ENCODE data around the gene ME2.
"Not testable (repeated sequence)": the region's sequence is repeated elsewhere in the genome, so short reads cannot be mapped to it uniquely, and the experiment has no call there.

Gene ME2

DNA sequence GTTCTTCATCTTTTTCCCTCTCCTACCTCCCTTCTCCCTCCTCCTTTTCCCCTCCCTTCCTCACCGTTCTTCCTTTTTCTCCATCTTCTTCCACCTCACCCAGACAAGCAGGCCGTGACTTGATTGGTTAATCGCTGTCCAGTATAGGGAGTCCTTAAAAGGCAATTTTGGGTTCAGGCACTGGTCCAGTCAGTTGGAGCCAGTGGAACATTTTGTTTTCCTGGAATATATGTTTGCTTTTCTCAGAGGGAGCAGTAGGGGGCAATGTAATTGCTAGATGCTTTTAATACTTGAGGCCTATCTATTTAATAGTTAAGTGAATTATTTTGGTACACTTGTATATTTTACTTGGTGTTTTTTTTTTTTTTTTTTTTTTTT is 103.9 kb downstream of the ME2 start:
- Histone ChIP-seq H3K9me3 (ENCODE audit: insufficient read depth, low read depth, low read length) (no peaks in the 10 kb centered on the region; the same call in 1 of the 2 replicates), H3K9ac (ENCODE audit: low read depth, low read length) (no peak overlapping the region), H3K36me3 (ENCODE audit: insufficient read depth, low read depth, low read length) (peaks cover 2% of the 10 kb centered on the region; the same call in 1 of the 2 replicates), H3K4me3 (ENCODE audit: low read length) (no peak overlapping the region), H3K27ac (ENCODE audit: low read length) (no peak overlapping the region), H3K27me3 (ENCODE audit: insufficient read depth, low read length) (no peaks in the 10 kb centered on the region), H3K4me1 (ENCODE audit: insufficient read depth, low read length) (no peaks in the 10 kb centered on the region)

DNA sequence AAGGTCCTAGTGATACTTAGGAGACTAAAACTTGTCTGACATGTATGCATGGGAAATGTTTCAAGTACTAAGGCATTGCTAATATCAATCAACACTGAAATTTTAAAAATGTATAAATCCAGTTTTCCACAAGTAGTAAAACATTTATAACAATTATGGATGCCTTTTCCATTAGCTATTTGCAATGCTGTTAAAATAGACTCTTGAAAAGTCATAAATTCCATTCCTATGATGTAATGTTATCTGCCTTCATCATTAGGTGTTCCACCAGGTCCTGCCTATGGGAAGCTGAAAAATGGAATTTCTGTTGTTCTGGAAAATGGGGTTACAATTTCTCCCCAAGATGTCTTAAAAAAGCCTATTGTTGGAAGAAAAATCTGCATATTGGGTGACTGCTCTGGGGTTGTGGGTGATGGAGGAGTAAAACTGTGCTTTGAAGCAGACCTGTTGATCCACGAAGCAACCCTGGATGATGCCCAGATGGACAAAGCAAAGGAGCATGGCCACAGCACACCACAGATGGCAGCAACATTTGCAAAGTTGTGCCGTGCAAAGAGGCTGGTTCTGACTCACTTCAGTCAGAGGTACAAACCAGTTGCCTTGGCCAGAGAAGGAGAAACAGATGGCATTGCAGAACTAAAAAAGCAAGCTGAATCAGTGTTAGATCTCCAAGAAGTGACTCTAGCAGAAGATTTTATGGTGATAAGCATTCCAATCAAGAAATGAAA is 107.6 kb downstream of the ME2 start:
- Histone ChIP-seq H3K36me3 (ENCODE audit: insufficient read depth, low read depth, low read length) (no peaks in the 10 kb centered on the region), H3K4me1 (ENCODE audit: insufficient read depth, low read length) (no peaks in the 10 kb centered on the region; the same call in 1 of the 2 replicates), H3K27ac (ENCODE audit: low read length) (no peak overlapping the region), H3K4me3 (ENCODE audit: low read length) (no peak overlapping the region), H3K9ac (ENCODE audit: low read depth, low read length) (no peak overlapping the region), H3K9me3 (ENCODE audit: insufficient read depth, low read depth, low read length) (no peaks in the 10 kb centered on the region), H3K27me3 (ENCODE audit: insufficient read depth, low read length) (no peaks in the 10 kb centered on the region)

DNA sequence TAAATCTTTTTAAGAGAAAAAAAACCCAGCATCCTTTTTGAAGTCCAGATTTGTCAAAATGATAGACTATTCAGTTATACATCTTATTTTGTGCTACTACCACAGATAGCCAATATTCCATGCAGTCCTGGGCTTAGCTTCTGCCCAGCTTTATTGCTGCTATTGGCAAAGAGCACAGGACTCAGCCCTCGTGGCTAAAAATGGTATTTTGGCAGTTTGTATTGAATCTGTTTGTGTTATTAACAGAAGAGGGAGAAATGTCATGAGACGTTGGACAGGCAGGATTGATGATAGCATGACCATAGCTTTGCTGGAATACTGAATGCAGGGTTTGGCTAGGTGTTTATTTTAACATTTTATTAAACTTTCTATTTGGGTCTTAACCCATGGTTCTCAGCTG is 108.3 kb downstream of the ME2 start:
- no peak overlapping the region for H3K27ac ChIP-seq (ENCODE audit: low read length)
- no peaks in the 10 kb centered on the region for H3K27me3 ChIP-seq (ENCODE audit: insufficient read depth, low read length)
- H3K9me3 ChIP-seq (ENCODE audit: insufficient read depth, low read depth, low read length): no peaks in the 10 kb centered on the region
- H3K4me1 ChIP-seq (ENCODE audit: insufficient read depth, low read length): peaks cover 5% of the 10 kb centered on the region; the same call in 1 of the 2 replicates
- no peak overlapping the region for H3K4me3 ChIP-seq (ENCODE audit: low read length)
- no peaks in the 10 kb centered on the region for H3K36me3 ChIP-seq (ENCODE audit: insufficient read depth, low read depth, low read length)
- H3K9ac ChIP-seq (ENCODE audit: low read depth, low read length): no peak overlapping the region

DNA sequence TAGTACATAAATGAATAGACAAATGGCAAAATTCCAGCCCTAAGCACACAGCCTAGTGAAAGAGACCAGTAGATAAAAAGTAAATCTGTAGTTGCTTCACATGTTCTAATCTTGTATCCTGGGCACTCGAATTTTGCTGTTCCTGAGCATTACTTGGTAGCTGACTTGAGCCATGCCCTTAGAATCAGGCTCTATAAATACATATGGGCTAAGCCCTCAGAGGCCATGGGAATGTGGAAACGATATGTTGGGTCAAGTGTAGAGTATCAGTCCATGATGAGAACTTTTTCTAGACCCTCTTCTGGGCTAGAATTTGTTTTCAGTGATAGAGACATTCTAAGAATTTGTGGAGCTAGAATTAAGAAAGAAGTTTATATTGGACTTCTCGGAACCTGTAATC is 110.8 kb downstream of the ME2 start:
- Histone ChIP-seq H3K9me3 (ENCODE audit: insufficient read depth, low read depth, low read length) (no peaks in the 10 kb centered on the region), H3K36me3 (ENCODE audit: insufficient read depth, low read depth, low read length) (no peaks in the 10 kb centered on the region), H3K27ac (ENCODE audit: low read length) (no peak overlapping the region), H3K9ac (ENCODE audit: low read depth, low read length) (no peak overlapping the region), H3K4me3 (ENCODE audit: low read length) (no peak overlapping the region), H3K27me3 (ENCODE audit: insufficient read depth, low read length) (no peaks in the 10 kb centered on the region), H3K4me1 (ENCODE audit: insufficient read depth, low read length) (peaks cover 6% of the 10 kb centered on the region; the same call in 1 of the 2 replicates)

DNA sequence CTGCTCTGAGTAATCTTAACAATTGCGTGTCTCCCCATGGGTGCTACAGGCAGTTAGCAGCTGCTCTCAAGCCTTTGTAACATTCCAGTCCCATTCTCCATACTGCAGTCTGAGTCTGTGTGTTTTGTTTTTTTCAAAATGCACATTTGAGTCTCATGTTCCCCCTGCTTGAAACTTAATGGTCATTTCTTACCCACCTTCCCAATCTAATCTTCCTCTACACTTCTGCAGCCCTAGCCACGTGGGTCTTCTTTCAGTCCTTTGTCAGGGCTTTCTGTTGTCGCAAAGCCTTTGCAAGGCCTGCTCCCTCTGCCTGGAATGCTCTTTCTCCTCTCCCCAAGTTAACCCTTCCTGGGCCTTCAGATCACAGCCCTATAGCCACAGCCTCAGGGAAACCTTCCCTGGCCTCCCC is 113.4 kb downstream of the ME2 start:
- Histone ChIP-seq H3K4me1 (ENCODE audit: insufficient read depth, low read length) (peaks cover 6% of the 10 kb centered on the region; the same call in 1 of the 2 replicates), H3K4me3 (ENCODE audit: low read length) (0 out of 2 replicates have a peak overlapping the region, but pooled peaks have one; percentile 36), H3K36me3 (ENCODE audit: insufficient read depth, low read depth, low read length) (no peaks in the 10 kb centered on the region), H3K27me3 (ENCODE audit: insufficient read depth, low read length) (no peaks in the 10 kb centered on the region), H3K9me3 (ENCODE audit: insufficient read depth, low read depth, low read length) (no peaks in the 10 kb centered on the region; the same call in 1 of the 2 replicates), H3K27ac (ENCODE audit: low read length) (peak overlapping the region; percentile 20), H3K9ac (ENCODE audit: low read depth, low read length) (peak overlapping the region; percentile 67; the same call in 1 of the 2 replicates)

DNA sequence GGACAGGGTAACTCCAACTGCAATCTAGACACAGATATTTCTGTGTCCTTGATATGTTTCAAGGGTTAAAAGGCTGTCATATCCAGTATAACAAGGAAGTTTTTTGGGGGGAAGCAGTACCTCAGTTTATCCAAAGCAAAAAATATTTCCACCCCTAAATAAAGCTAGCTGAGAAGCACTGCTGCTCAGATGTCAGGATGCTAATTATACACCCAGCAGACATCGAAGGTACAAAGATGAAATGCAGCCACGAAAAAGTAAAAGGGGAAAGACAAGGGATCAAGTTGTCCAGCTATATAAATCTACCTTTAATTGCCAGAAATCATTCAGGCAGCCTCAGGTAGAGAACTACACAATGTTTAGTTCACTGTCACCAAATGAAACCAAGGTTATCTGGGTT is 115.1 kb downstream of the ME2 start:
- H3K27ac ChIP-seq (ENCODE audit: low read length): no peak overlapping the region
- no peak overlapping the region for H3K9ac ChIP-seq (ENCODE audit: low read depth, low read length)
- H3K9me3 ChIP-seq (ENCODE audit: insufficient read depth, low read depth, low read length): no peaks in the 10 kb centered on the region; the same call in 1 of the 2 replicates
- no peak overlapping the region for H3K4me3 ChIP-seq (ENCODE audit: low read length)
- no peaks in the 10 kb centered on the region for H3K27me3 ChIP-seq (ENCODE audit: insufficient read depth, low read length)
- H3K4me1 ChIP-seq (ENCODE audit: insufficient read depth, low read length): peaks cover 6% of the 10 kb centered on the region; the same call in 1 of the 2 replicates
- H3K36me3 ChIP-seq (ENCODE audit: insufficient read depth, low read depth, low read length): no peaks in the 10 kb centered on the region

DNA sequence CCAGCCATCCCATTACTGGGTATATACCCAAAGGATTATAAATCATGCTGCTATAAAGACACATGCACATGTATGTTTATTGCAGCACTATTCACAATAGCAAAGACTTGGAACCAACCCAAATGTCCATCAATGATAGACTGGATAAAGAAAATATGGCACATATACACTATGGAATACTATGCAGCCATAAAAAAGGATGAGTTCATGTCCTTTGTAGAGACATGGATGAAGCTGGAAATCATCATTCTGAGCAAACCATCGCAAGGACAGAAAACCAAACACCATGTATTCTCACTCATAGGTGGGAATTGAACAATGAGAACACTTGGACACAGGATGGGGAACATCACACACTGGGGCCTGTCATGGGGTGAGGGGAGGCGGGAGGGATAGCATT is 124.3 kb downstream of the ME2 start:
- not testable (repeated sequence) for H3K4me1 ChIP-seq (ENCODE audit: insufficient read depth, low read length); H3K36me3 ChIP-seq (ENCODE audit: insufficient read depth, low read depth, low read length); H3K9me3 ChIP-seq (ENCODE audit: insufficient read depth, low read depth, low read length); H3K27ac ChIP-seq (ENCODE audit: low read length); H3K9ac ChIP-seq (ENCODE audit: low read depth, low read length); H3K4me3 ChIP-seq (ENCODE audit: low read length); H3K27me3 ChIP-seq (ENCODE audit: insufficient read depth, low read length)

All from iPS-20b (cell line).